Loucy (cell line): Measurements from ENCODE around the gene SLC15A1.

Experiments used
- H2AFZ ChIP-seq: fragments of 200-600 bp; sonication (generic); 2 replicates; pipeline ENCODE4 v1.6.0; 2016; ENCODE audit warnings: antibody characterized with exemption, mild to moderate bottlenecking, low read length, moderate library complexity
- H3F3A ChIP-seq: fragments of 200-600 bp; 2 replicates; pipeline ENCODE4 v1.6.0; 2016; ENCODE audit warnings: antibody characterized with exemption, low read depth, mild to moderate bottlenecking
- H3K27me3 ChIP-seq: fragments of 200-600 bp; sonication (generic); 2 replicates; pipeline ENCODE4 v1.6.1; 2014; ENCODE audit warnings: low read length, mild to moderate bottlenecking; ENCODE audit not compliant: insufficient read depth, poor library complexity, severe bottlenecking
- H3K36me3 ChIP-seq: fragments of 200-600 bp; sonication (generic); 2 replicates; pipeline ENCODE4 v1.6.1; 2016; ENCODE audit warnings: low read length; ENCODE audit not compliant: insufficient read depth
- H3K4me1 ChIP-seq: fragments of 200-600 bp; sonication (generic); 2 replicates; pipeline ENCODE4 v1.5.1; 2014; ENCODE audit warnings: low read length, mild to moderate bottlenecking; ENCODE audit not compliant: insufficient read depth, poor library complexity, severe bottlenecking
- H3K4me2 ChIP-seq: fragments of 200-600 bp; sonication (generic); 2 replicates; pipeline ENCODE4 v1.6.0; 2014; ENCODE audit warnings: antibody characterized with exemption, low read length, low read depth, mild to moderate bottlenecking; ENCODE audit not compliant: poor library complexity, severe bottlenecking
- H3K4me3 ChIP-seq: fragments of 200-600 bp; sonication (generic); 2 replicates; pipeline ENCODE4 v1.5.1; 2014; ENCODE audit warnings: low read length, mild to moderate bottlenecking, mixed read lengths; ENCODE audit not compliant: poor library complexity, severe bottlenecking
- H3K79me2 ChIP-seq: fragments of 200-600 bp; sonication (generic); 2 replicates; pipeline ENCODE4 v1.6.1; 2014; ENCODE audit warnings: low read length; ENCODE audit not compliant: insufficient read depth
- H3K9ac ChIP-seq: fragments of 200-600 bp; sonication (generic); 2 replicates; pipeline ENCODE4 v1.6.0; 2014; ENCODE audit warnings: mild to moderate bottlenecking, low read depth, low read length, moderate library complexity; ENCODE audit not compliant: poor library complexity, severe bottlenecking
- H3K9me2 ChIP-seq: fragments of 200-600 bp; sonication (generic); replicated peaks from 2 replicates; pipeline ENCODE4 v1.6.1; 2016; ENCODE audit warnings: low read depth, low read length, mixed read lengths
- H3K9me3 ChIP-seq: fragments of 200-600 bp; sonication (generic); 2 replicates; pipeline ENCODE4 v1.6.1; 2014; ENCODE audit warnings: mild to moderate bottlenecking, antibody characterized with exemption, low read length, low read depth; ENCODE audit not compliant: insufficient read depth
- H4K20me1 ChIP-seq: fragments of 200-600 bp; sonication (generic); 2 replicates; pipeline ENCODE4 v1.6.0; 2014; ENCODE audit warnings: antibody characterized with exemption, low read length, mild to moderate bottlenecking; ENCODE audit not compliant: insufficient read depth, poor library complexity, severe bottlenecking
- CTCF ChIP-seq: fragments of 200-600 bp; sonication (generic); conservative IDR thresholded peaks from 2 replicates; pipeline ENCODE4 v1.5.1; 2014; ENCODE audit warnings: mild to moderate bottlenecking, antibody characterized with exemption, low read length
- EZH2phosphoT487 ChIP-seq: fragments of 200-600 bp; IDR thresholded peaks from 2 replicates; pipeline ENCODE4 v1.6.1; 2018; ENCODE audit warnings: antibody characterized with exemption, mild to moderate bottlenecking, moderate library complexity, borderline replicate concordance

Gene SLC15A1

GRCh38 chr13:98776644-98777043 lies 24.2 kb upstream of the SLC15A1 start:
- H4K20me1 ChIP-seq: no peaks in the 10 kb centered on the region
- TF ChIP-seq CTCF: no peak
- no peak for TF ChIP-seq EZH2phosphoT487

DNA sequence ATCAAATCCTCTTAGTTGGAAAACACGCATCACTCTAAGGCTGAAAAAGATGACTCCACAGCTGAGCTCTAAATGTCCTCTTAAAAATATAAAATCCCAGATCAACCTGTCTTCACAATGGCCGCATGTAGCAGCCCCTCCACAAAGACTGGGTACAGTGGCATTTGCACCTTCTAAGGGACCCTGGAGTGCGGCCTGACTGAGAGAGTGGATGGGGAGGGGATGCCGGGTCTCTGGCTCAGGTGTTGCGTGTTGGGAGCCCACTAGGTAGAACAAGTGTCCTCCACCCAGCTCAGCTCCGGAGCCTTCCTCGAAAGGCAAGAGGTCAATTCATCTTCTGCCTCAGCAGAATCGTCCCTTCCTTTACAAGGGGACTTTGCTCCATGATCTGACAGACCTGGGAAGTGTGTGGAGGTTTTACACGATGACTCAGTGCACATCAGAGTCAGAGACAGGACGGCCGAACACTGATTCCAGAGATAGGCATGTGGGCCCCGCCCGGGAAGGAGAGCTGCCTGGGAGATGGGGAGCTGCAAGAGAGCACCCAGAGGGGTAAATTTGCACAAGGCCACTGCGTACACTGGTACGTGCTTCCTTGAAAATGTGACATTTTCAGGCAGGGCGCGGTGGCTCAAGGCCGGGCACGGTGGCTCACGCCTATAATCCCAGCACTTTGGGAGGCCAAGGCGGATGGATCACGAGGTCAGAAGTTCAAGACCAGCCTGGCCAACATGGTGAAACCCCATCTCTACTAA lies 23.5 kb upstream of the SLC15A1 start:
- no peak overlapping the region for H3K4me3 ChIP-seq

More at GRCh38 chr13:98776644-98777043, 24.2 kb upstream of the SLC15A1 start:
- Histone ChIP-seq H3K9ac (no peak overlapping the region), H3K4me1 (no peaks in the 10 kb centered on the region), H3K27me3 (no peaks in the 10 kb centered on the region), H2AFZ (no peak overlapping the region), H3K36me3 (no peaks in the 10 kb centered on the region), H3F3A (no peaks in the 10 kb centered on the region), H3K9me2 (no peaks in the 10 kb centered on the region), H3K4me2 (no peak overlapping the region), H3K9me3 (no peaks in the 10 kb centered on the region), H3K79me2 (no peaks in the 10 kb centered on the region), H3K4me3 (no peak overlapping the region)

DNA sequence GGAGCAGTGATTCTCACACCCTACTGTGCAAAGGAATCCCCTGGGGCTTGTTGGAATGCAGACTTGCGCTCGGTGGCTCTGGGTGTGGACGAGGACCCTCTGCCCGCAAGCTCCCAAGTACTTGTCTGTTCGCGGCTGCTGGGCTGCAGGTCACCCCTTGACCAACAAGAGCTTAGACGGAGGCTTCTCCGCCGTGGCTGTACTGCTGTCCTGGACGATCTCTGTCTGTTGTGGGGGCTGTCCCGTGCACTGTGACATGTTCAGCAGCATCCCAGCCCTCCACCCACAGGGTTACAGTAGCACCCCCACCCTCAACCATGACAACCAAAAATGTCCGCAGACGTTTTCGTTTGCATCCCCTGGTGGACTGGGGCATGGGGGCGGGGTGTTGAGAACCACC lies 22.9 kb upstream of the SLC15A1 start:
- Histone ChIP-seq H3K9me3 (no peaks in the 10 kb centered on the region), H3K4me3 (no peak overlapping the region)

More for the DNA sequence above, 23.5 kb upstream of the SLC15A1 start:
- H3K9me2 ChIP-seq: no peaks in the 10 kb centered on the region
- TF ChIP-seq EZH2phosphoT487 (no peak), CTCF (no peak)
- H3K36me3 ChIP-seq: no peaks in the 10 kb centered on the region
- H3F3A ChIP-seq: no peaks in the 10 kb centered on the region
- no peak overlapping the region for H3K4me2 ChIP-seq
- no peaks in the 10 kb centered on the region for H3K9me3 ChIP-seq
- H3K9ac ChIP-seq: no peak overlapping the region
- no peaks in the 10 kb centered on the region for H4K20me1 ChIP-seq
- H3K79me2 ChIP-seq: no peaks in the 10 kb centered on the region
- H2AFZ ChIP-seq: no peak overlapping the region
- no peaks in the 10 kb centered on the region for H3K4me1 ChIP-seq
- H3K27me3 ChIP-seq: no peaks in the 10 kb centered on the region

More for the DNA sequence above, 22.9 kb upstream of the SLC15A1 start:
- TF ChIP-seq EZH2phosphoT487: no peak
- no peak for TF ChIP-seq CTCF
- Histone ChIP-seq H3F3A (no peaks in the 10 kb centered on the region), H4K20me1 (no peaks in the 10 kb centered on the region), H3K9me2 (no peaks in the 10 kb centered on the region), H3K4me1 (no peaks in the 10 kb centered on the region), H3K36me3 (no peaks in the 10 kb centered on the region), H3K79me2 (no peaks in the 10 kb centered on the region), H3K4me2 (no peak overlapping the region), H2AFZ (no peak overlapping the region), H3K27me3 (no peaks in the 10 kb centered on the region), H3K9ac (no peak overlapping the region)
